ENCODE results near the gene CDC20.

CDC20 gene

GRCh38 chr1:43345120-43345519 lies 13.7 kb upstream of the CDC20 start:
- Histone ChIP-seq H3K36me3 (ENCODE audit: insufficient read depth, low read length) (no peaks in the 10 kb centered on the region), H3K9me3 (ENCODE audit: low read length) (no peaks in the 10 kb centered on the region), H3K27me3 (ENCODE audit: insufficient read depth, low read length) (no peaks in the 10 kb centered on the region), H3F3A (ENCODE audit: insufficient read depth, low read length) (no peaks in the 10 kb centered on the region), H3K4me1 (ENCODE audit: insufficient read depth, low read length, severe bottlenecking) (peaks cover 19% of the 10 kb centered on the region), H3K27ac (ENCODE audit: low read depth, low read length, poor library complexity, severe bottlenecking) (no peak overlapping the region), H3K9me2 (ENCODE audit: low read depth, low read length) (no peaks in the 10 kb centered on the region), H3K4me3 (ENCODE audit: low read depth, low read length, poor library complexity, severe bottlenecking) (no peak overlapping the region), H2AFZ (ENCODE audit: low read length) (no peak overlapping the region), H3K79me2 (ENCODE audit: insufficient read depth, low read length) (no peaks in the 10 kb centered on the region), H4K20me1 (ENCODE audit: insufficient read depth, low read length) (no peaks in the 10 kb centered on the region), H3K4me2 (ENCODE audit: low read length) (no peak overlapping the region), H3K9ac (ENCODE audit: low read length) (no peak overlapping the region)
- no peak for TF ChIP-seq EZH2 (IDR thresholded peaks at IDR 0.05; ENCODE audit: borderline replicate concordance, low read length)
- TF ChIP-seq, protein P1, sequence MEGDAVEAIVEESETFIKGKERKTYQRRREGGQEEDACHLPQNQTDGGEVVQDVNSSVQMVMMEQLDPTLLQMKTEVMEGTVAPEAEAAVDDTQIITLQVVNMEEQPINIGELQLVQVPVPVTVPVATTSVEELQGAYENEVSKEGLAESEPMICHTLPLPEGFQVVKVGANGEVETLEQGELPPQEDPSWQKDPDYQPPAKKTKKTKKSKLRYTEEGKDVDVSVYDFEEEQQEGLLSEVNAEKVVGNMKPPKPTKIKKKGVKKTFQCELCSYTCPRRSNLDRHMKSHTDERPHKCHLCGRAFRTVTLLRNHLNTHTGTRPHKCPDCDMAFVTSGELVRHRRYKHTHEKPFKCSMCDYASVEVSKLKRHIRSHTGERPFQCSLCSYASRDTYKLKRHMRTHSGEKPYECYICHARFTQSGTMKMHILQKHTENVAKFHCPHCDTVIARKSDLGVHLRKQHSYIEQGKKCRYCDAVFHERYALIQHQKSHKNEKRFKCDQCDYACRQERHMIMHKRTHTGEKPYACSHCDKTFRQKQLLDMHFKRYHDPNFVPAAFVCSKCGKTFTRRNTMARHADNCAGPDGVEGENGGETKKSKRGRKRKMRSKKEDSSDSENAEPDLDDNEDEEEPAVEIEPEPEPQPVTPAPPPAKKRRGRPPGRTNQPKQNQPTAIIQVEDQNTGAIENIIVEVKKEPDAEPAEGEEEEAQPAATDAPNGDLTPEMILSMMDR (IDR thresholded peaks at IDR 0.05; ENCODE audit: low read length): no peak

- no peaks in the 10 kb centered on the region for H3K79me2 ChIP-seq (ENCODE audit: insufficient read depth, low read length)
- no peak overlapping the region for H3K9ac ChIP-seq (ENCODE audit: low read length)
- H3K36me3 ChIP-seq (ENCODE audit: insufficient read depth, low read length): no peaks in the 10 kb centered on the region
- H3K4me1 ChIP-seq (ENCODE audit: insufficient read depth, low read length, severe bottlenecking): peaks cover 20% of the 10 kb centered on the region
- TF ChIP-seq, protein P1 (IDR thresholded peaks at IDR 0.05; ENCODE audit: low read length): no peak
- TF ChIP-seq EZH2 (IDR thresholded peaks at IDR 0.05; ENCODE audit: borderline replicate concordance, low read length): no peak
- no peak overlapping the region for H3K4me3 ChIP-seq (ENCODE audit: low read depth, low read length, poor library complexity, severe bottlenecking)
- no peak overlapping the region for H3K27ac ChIP-seq (ENCODE audit: low read depth, low read length, poor library complexity, severe bottlenecking)
- H2AFZ ChIP-seq (ENCODE audit: low read length): no peak overlapping the region
- no peaks in the 10 kb centered on the region for H3K9me2 ChIP-seq (ENCODE audit: low read depth, low read length)
- no peak overlapping the region for H3K4me2 ChIP-seq (ENCODE audit: low read length)
- H4K20me1 ChIP-seq (ENCODE audit: insufficient read depth, low read length): no peaks in the 10 kb centered on the region
- H3F3A ChIP-seq (ENCODE audit: insufficient read depth, low read length): no peaks in the 10 kb centered on the region
- no peaks in the 10 kb centered on the region for H3K9me3 ChIP-seq (ENCODE audit: low read length)
- no peaks in the 10 kb centered on the region for H3K27me3 ChIP-seq (ENCODE audit: insufficient read depth, low read length)
These were observed 12.1 kb upstream of the CDC20 start for GRCh38 chr1:43346636-43347035.

DNA sequence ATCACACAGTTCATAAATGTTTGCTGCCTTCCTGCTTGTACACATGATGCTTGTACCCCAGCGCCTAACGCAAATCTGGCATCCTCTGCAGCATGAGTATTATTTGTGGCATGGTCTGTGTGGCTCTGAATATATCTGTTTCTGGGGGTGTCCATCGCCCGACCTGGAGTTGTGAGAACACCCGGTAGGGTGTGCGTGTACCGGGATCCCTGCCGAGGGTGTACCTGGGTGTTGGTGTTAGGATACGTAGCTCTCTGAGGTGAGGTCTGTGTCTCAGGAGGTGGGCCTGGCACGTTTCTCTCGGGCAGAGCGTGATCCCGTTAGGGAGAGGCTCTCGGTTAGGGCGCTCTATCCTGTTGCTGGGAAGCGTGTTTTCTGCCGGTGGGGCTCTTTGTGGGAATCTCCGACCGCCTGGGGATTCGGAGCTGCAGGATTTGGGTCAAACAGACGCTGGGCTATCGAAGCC lies 10.4 kb upstream of the CDC20 start:
- H3K27ac ChIP-seq (ENCODE audit: low read depth, low read length, poor library complexity, severe bottlenecking): no peak overlapping the region
- H4K20me1 ChIP-seq (ENCODE audit: insufficient read depth, low read length): no peaks in the 10 kb centered on the region
- no peaks in the 10 kb centered on the region for H3K9me2 ChIP-seq (ENCODE audit: low read depth, low read length)
- TF ChIP-seq, protein P1 (IDR thresholded peaks at IDR 0.05; ENCODE audit: low read length): no peak
- TF ChIP-seq EZH2 (IDR thresholded peaks at IDR 0.05; ENCODE audit: borderline replicate concordance, low read length): no peak
- no peaks in the 10 kb centered on the region for H3K36me3 ChIP-seq (ENCODE audit: insufficient read depth, low read length)
- H3K9me3 ChIP-seq (ENCODE audit: low read length): no peaks in the 10 kb centered on the region
- peak overlapping the region; percentile 68 for H3K9ac ChIP-seq (ENCODE audit: low read length)
- peak overlapping the region; percentile 98 for H3K4me2 ChIP-seq (ENCODE audit: low read length)
- H3K4me1 ChIP-seq (ENCODE audit: insufficient read depth, low read length, severe bottlenecking): peaks cover 20% of the 10 kb centered on the region
- 0 out of 2 replicates have a peak overlapping the region, but pooled peaks have one; percentile 0 for H2AFZ ChIP-seq (ENCODE audit: low read length)
- peak overlapping the region; percentile 76 for H3K4me3 ChIP-seq (ENCODE audit: low read depth, low read length, poor library complexity, severe bottlenecking)
- H3K27me3 ChIP-seq (ENCODE audit: insufficient read depth, low read length): no peaks in the 10 kb centered on the region
- no peaks in the 10 kb centered on the region for H3F3A ChIP-seq (ENCODE audit: insufficient read depth, low read length)
- H3K79me2 ChIP-seq (ENCODE audit: insufficient read depth, low read length): no peaks in the 10 kb centered on the region

Measured in OCI-LY1 (cell line).